Fibroblast of mammary gland (primary cell): ENCODE measurements around the gene RGS19.

Experiments
- DNase-seq: peaks from one replicate; pipeline ENCODE4 v3.0.0-alpha.2; 2010; ENCODE audit warnings: low read depth
- H3K4me3 ChIP-seq: 2 replicates; pipeline ENCODE4 v1.5.1; 2011; ENCODE audit warnings: low read depth, mild to moderate bottlenecking, low read length, moderate library complexity; ENCODE audit not compliant: control insufficient read depth
- TF ChIP-seq, protein P1 (sequence below): conservative IDR thresholded peaks from 2 replicates; pipeline ENCODE4 v1.5.1; 2011; ENCODE audit warnings: low read depth, low read length, inconsistent platforms; ENCODE audit not compliant: control insufficient read depth, insufficient read depth

RGS19 gene

DNA sequence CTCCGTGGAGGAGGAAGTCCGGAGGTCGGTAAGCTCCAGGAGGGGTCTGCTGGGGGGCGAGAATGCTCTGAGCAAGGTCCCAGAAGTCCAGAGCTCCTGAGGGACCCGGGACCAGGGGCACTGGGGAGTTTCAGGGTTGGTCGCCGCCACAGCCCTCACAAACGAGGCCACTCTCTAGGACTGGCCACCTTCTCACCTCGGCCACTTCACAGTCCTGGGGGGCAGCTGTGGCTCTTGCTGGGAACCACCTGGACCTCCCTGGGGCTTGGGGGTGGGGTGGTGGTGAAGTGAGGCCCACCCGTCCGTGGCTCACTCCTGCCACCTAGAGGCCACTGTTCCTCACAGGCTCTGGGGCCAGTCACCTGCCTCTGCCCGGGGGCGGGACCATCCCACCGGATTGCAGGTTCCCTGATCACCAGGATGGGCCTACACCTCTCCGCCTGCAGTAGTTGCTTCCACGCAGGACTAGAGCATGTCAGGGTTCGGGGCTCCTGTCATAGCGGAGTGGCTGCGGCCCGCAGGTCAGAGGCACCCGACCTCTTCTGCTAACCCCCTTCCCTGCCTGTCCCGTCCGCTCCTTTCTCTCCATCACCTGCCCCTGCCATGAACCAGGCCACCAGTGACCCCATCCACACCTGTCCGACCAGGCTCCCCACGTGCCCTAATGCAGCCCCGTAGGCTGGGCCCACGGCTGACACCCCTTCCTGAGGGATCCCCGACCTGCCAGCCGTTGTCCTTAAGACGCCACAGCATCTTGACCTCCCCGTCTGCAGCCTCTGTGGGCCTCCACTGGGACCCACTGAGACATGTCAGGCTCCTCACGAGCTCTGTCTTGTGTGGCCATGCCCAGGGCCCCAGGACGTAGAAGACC is 21.5 kb downstream of the RGS19 start:
- H3K4me3 ChIP-seq = no peak overlapping the region
- DNase-seq = peak; percentile 48
- TF ChIP-seq, protein P1, sequence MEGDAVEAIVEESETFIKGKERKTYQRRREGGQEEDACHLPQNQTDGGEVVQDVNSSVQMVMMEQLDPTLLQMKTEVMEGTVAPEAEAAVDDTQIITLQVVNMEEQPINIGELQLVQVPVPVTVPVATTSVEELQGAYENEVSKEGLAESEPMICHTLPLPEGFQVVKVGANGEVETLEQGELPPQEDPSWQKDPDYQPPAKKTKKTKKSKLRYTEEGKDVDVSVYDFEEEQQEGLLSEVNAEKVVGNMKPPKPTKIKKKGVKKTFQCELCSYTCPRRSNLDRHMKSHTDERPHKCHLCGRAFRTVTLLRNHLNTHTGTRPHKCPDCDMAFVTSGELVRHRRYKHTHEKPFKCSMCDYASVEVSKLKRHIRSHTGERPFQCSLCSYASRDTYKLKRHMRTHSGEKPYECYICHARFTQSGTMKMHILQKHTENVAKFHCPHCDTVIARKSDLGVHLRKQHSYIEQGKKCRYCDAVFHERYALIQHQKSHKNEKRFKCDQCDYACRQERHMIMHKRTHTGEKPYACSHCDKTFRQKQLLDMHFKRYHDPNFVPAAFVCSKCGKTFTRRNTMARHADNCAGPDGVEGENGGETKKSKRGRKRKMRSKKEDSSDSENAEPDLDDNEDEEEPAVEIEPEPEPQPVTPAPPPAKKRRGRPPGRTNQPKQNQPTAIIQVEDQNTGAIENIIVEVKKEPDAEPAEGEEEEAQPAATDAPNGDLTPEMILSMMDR = peak; percentile 73

DNA sequence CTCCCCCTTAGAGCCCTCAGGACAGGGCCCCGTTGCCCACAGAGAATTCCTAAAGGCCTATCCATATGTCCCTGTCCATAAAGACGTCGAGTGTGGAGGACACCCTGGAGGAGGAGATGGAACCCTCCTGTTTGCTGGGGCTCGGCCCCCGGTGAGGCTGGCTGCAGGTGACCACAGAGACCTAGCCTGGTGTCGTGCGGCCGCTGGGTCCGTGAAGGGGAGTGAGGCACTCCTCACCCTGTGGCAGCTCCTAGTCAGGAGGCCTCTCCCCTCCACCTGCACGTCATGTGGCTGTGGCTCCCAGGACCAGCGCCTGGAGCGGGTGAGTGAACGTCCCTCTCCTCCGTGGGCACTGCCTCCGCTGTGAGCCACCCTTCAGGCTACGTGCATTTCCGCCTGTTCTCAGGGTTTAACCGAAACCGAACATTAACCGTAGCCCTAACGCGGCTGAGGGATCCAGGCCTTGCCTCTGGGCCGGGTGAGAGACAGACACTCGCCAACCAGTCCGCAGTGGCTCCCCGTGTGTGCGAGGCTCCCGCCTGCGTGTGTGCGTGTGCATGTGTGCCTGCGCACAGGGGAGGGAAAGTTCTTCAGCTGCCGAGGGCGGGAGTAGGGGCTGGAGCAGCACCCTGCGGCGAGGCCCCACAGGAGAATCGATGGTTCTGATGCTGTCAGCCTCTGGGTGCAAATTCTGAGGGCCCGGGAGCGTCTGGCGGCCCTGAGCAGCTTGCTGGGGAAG is 22.3 kb downstream of the RGS19 start:
- TF ChIP-seq, protein P1 = no peak
- H3K4me3 ChIP-seq = no peak overlapping the region
- DNase-seq = no peak

DNA sequence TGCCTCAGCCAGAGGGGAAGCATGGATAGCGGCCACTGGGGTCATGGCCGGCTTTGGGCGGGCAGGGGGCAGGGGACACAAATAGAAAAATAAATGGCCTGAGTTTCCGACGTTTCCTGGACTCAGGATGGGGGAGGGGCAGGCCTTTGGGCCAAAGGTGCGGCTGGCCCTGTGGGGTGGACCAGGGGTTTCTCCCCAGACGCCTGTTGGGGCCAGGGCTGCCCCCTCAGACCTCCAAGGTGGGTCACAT is 22.8 kb downstream of the RGS19 start:
- DNase-seq = no peak
- no peak overlapping the region for H3K4me3 ChIP-seq
- TF ChIP-seq, protein P1 = no peak

DNA sequence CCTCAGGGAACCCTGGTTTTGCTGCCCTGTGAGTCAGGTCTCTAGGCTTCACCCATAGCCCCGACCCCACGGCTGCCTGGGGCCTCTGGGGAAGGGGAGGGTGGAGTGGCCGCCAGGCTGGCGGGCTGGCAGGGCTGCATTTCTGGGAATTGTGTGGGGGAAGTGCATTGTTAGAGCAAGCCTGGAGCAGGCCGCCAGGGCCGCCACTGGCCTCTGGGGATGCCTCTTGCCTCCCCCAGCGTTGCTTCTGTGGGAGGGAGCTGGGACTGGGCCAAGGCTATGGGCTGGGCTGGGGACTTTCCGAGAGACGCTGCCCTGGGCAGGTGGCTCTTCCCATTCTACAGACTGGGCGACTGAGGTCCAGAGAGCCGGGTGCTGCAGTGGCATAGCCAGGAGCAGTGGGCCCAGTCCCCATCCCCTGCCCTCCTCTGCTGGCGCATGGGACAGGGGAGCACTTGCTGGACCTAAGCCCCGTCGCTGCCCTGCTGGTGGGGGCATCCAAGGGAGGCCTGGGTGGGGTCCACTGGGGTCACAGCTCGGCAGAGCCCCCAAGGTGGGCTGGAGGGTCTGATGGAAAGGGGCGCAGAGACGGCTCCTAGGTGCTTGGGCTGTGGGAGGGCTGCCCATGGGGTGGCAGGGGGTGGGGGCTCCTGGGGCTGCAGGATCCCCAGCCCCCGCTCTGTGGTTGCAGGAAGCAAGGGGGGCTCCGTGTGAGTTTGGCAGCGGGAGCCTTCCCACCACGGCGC is 23.3 kb downstream of the RGS19 start:
- DNase-seq = no peak
- TF ChIP-seq, protein P1 = no peak
- H3K4me3 ChIP-seq = no peak overlapping the region

DNA sequence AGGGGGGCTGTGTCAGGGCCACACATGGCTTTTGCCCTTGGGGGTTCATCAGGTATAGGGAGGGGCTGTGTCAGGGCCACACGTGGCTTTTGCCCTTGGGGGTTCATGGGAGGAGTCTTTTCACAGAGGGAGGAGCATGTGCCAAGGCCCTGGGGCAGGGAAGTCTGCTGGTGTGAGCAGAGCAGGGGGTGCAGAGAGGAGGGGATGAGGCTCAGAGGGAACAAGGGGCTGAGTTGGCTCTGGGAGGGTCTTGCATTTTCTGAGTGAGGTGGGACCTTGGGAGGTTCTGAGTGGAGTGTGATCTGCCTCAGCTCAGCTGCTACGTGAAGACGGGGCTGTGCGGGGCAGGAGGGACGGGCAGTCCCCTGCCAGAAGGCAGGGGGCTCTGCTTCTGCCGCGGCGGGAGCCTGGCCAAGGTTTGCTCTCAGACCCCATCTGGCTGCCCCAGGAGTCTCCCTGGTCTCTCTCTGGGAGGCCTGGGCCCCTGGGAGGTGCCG is 23.9 kb downstream of the RGS19 start:
- TF ChIP-seq, protein P1 = no peak
- no peak overlapping the region for H3K4me3 ChIP-seq
- DNase-seq = no peak

DNA sequence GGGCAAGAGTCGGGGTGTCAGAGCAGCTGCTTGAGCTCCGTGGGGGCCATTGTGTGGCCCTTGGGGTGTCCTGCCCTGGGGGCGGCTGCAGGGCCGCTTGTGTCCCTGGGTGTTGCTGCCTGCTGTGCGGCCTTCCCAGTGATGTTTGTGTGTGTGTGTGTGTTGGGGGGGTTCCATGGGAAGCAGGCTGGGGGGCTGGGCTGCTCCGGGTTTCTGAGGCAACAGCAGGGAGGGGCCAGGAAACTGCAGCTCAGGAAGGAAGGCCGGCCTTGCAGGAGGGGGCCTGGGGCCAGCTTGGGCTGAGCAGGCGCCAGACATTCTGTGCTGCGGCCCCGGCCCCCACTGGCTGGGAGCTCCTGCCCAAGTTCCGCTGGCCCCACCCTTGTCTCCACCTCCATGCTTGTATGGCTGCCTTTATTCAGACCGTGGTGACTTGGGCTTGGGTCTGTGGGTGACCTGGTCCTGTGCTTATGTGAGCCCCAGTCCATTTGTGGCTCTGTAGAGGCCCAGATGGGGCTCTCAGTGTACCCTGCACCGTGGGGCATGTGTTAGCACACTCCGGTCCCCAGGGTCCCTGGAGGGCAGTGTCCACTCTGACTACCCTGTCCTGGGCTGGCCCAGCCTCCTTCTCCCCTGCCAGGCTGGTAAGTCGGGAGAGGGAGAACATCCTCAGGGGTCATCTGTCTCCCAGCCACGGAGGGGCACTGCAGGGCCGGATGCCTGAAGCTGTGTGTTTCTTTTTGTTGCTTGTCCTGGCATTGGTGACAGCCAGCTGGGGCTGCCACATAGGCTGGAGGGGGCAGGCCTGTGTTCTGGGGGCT is 25.3 kb downstream of the RGS19 start:
- DNase-seq = no peak
- TF ChIP-seq, protein P1 = no peak
- no peak overlapping the region for H3K4me3 ChIP-seq
